Fibroblast of lung (primary cell): ENCODE measurements around the gene PRPF8.

ENCODE experiments used
- CTCF ChIP-seq, 2 donors: IDR thresholded peaks in 1 of 2; conservative IDR thresholded peaks in 1 of 2; 1 replicate in 1 of 2; 2 replicates in 1 of 2; pipeline ENCODE4 v1.5.1; 2011 to 2012; ENCODE audit warnings: low read length in 2 of 2, control low read depth in 1 of 2, inconsistent platforms in 1 of 2, low read depth in 1 of 2, mild to moderate bottlenecking in 1 of 2
- EZH2 ChIP-seq: IDR thresholded peaks from 2 replicates; pipeline ENCODE4 v1.5.1; 2012; ENCODE audit warnings: low read length, control low read depth, mild to moderate bottlenecking; ENCODE audit errors: missing control alignments

GRCh38 chr17:1693339-1693738, 8.7 kb upstream of the PRPF8 start:
- TF ChIP-seq CTCF (conservative IDR thresholded peaks at IDR 0.05 in 1 of 2, IDR thresholded peaks at IDR 0.05 in 1 of 2; ENCODE audit: low read depth in 1 of 2, low read length in 2 of 2) (no peak), EZH2 (no peak)
